Measurements from ENCODE around the gene OTUD7B. TPM values are rescaled to one million over a fixed set of nuclear protein-coding genes. Genes with fewer than 3 reads are reported as not detected.

The OTUD7B gene
- total RNA-seq, 1 experiment from 2014 or later: 11.5 TPM

DNA sequence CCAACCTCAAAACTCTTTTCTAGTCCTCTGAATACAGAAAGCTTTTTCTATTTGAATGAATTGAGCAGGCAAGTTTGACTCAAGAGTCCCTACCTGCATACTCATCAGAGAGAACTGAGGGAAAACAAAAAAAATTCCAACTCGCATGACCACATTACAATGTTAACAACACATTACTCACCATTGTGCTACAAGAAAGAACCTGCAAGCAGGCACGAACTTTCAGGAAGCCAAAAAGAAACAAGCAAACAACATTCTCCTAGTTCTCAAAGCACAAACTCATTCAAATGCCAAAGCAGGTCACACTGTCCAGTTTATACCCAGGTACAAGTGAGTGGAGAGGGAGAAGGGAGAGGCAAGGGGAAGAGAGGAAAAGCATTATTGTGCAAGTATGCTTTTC is 14.6 kb downstream of the OTUD7B start:
- TF ChIP-seq, protein P1, sequence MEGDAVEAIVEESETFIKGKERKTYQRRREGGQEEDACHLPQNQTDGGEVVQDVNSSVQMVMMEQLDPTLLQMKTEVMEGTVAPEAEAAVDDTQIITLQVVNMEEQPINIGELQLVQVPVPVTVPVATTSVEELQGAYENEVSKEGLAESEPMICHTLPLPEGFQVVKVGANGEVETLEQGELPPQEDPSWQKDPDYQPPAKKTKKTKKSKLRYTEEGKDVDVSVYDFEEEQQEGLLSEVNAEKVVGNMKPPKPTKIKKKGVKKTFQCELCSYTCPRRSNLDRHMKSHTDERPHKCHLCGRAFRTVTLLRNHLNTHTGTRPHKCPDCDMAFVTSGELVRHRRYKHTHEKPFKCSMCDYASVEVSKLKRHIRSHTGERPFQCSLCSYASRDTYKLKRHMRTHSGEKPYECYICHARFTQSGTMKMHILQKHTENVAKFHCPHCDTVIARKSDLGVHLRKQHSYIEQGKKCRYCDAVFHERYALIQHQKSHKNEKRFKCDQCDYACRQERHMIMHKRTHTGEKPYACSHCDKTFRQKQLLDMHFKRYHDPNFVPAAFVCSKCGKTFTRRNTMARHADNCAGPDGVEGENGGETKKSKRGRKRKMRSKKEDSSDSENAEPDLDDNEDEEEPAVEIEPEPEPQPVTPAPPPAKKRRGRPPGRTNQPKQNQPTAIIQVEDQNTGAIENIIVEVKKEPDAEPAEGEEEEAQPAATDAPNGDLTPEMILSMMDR (conservative IDR thresholded peaks at IDR 0.05; ENCODE audit: low read depth, low read length): no peak
- no peak for TF ChIP-seq EZH2 (IDR thresholded peaks at IDR 0.05; ENCODE audit: low read length, unreplicated experiment)
- TF ChIP-seq EZH2phosphoT487 (IDR thresholded peaks at IDR 0.05; ENCODE audit: borderline replicate concordance, low read length): no peak
- intact Hi-C loops (cut with micrococcal nuclease): loop anchor here (2.0 to 5.0 kb wide), 3 partner anchors 15 to 56 kb away; partner anchors contain the start of gene OTUD7B
- peaks cover 56% of the 10 kb centered on the region for H3K79me2 ChIP-seq (ENCODE audit: low read length)
- ChIA-PET CTCF (interaction anchor here (0.5 to 1.0 kb wide), 3 partner anchors 55 to 191 kb away, joined by 3 read pairs; no protein-coding TSS in a partner anchor), POLR2A (ENCODE audit: unreplicated experiment) (no interaction called here)
- no peaks in the 10 kb centered on the region for H3K27me3 ChIP-seq (ENCODE audit: low read length)
- ATAC-seq (peak; percentile 94), DNase-seq (peak; percentile 94)
- no peaks in the 10 kb centered on the region for H3K9me2 ChIP-seq (replicated peaks; ENCODE audit: low read length)
- H3K27ac ChIP-seq (ENCODE audit: low read length): peak overlapping the region; percentile 49
- H3F3A ChIP-seq (ENCODE audit: low read length, unreplicated experiment): no peaks in the 10 kb centered on the region
- peak overlapping the region; percentile 6; the same call in 1 of the 2 replicates for H3K4me3 ChIP-seq (ENCODE audit: low read length)
- H3K9me3 ChIP-seq (ENCODE audit: low read length): no peaks in the 10 kb centered on the region
- H4K20me1 ChIP-seq (ENCODE audit: low read length): peaks cover 3% of the 10 kb centered on the region; the same call in 1 of the 2 replicates
- peaks cover 4% of the 10 kb centered on the region; the same call in 1 of the 2 replicates for H3K36me3 ChIP-seq (ENCODE audit: low read depth, low read length)
- peaks cover 31% of the 10 kb centered on the region for H3K4me1 ChIP-seq (ENCODE audit: insufficient read depth, low read length)
- H2AFZ ChIP-seq (ENCODE audit: low read length): no peak overlapping the region
- no peak overlapping the region for H3K9ac ChIP-seq (ENCODE audit: low read length)
- no TSS peak for BruUV-seq (replicated peaks)
- H3K4me2 ChIP-seq (ENCODE audit: low read length): peak overlapping the region; percentile 44

DNA sequence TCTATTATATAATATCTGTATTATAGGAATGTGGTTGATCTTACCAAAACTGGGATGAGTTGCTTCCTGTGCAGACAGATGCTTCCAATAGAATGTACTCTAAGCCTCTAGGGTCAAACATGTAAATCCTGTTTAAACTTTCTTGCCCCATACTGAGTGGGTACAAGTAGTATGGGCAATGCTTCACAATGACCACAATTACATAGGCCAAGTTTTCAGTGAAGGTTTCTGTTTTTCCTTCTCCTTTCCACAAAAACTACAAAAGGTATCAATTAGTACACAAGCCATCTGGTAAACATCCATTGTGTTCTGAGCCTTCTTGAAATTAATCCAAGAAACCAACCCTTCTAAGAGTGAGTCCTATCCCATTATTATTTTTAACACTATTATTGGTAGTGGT is 16.8 kb downstream of the OTUD7B start:
- H3K9ac ChIP-seq (ENCODE audit: low read length): no peak overlapping the region
- H3K9me2 ChIP-seq (replicated peaks; ENCODE audit: low read length): no peaks in the 10 kb centered on the region
- no peaks in the 10 kb centered on the region for H3K9me3 ChIP-seq (ENCODE audit: low read length)
- H4K20me1 ChIP-seq (ENCODE audit: low read length): peaks cover 3% of the 10 kb centered on the region; the same call in 1 of the 2 replicates
- ATAC-seq (no peak), DNase-seq (no peak)
- no peaks in the 10 kb centered on the region for H3K36me3 ChIP-seq (ENCODE audit: low read depth, low read length)
- BruUV-seq (replicated peaks): no TSS peak
- H3K79me2 ChIP-seq (ENCODE audit: low read length): peaks cover 58% of the 10 kb centered on the region
- H3K4me1 ChIP-seq (ENCODE audit: insufficient read depth, low read length): peaks cover 31% of the 10 kb centered on the region
- H3K27me3 ChIP-seq (ENCODE audit: low read length): no peaks in the 10 kb centered on the region
- no peak overlapping the region for H3K27ac ChIP-seq (ENCODE audit: low read length)
- no peak overlapping the region for H2AFZ ChIP-seq (ENCODE audit: low read length)
- intact Hi-C loops (cut with micrococcal nuclease): no loop called here
- no peaks in the 10 kb centered on the region for H3F3A ChIP-seq (ENCODE audit: low read length, unreplicated experiment)
- no peak overlapping the region for H3K4me2 ChIP-seq (ENCODE audit: low read length)
- ChIA-PET POLR2A (ENCODE audit: unreplicated experiment) (no interaction called here), CTCF (no interaction called here)
- no peak for TF ChIP-seq EZH2phosphoT487 (IDR thresholded peaks at IDR 0.05; ENCODE audit: borderline replicate concordance, low read length)
- TF ChIP-seq EZH2 (IDR thresholded peaks at IDR 0.05; ENCODE audit: low read length, unreplicated experiment): no peak
- TF ChIP-seq, protein P1 (conservative IDR thresholded peaks at IDR 0.05; ENCODE audit: low read depth, low read length): no peak
- no peak overlapping the region for H3K4me3 ChIP-seq (ENCODE audit: low read length)

DNA sequence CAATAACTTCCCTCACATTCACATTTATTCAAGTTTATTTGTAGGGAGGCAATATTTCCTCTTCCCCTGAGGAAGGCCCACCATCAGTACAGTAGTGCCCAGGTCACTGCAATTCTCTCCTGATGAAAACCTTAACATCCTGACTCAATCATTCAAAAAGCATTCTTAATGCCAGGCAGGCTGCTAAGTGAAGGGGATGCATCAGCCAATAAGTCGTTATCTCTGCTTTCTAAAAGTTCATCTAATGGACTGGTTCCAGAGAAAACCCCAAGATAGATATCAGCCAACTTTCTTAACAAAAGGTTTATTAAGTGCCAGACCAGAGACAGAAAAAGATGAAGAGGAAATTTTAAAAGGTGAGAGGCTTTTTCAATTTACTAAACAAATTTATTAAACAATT is 17.3 kb downstream of the OTUD7B start:
- intact Hi-C loops (cut with micrococcal nuclease): no loop called here
- Histone ChIP-seq H3K27me3 (ENCODE audit: low read length) (no peaks in the 10 kb centered on the region), H3K79me2 (ENCODE audit: low read length) (peaks cover 64% of the 10 kb centered on the region), H3K9me3 (ENCODE audit: low read length) (no peaks in the 10 kb centered on the region), H3F3A (ENCODE audit: low read length, unreplicated experiment) (no peaks in the 10 kb centered on the region), H3K4me2 (ENCODE audit: low read length) (no peak overlapping the region), H3K27ac (ENCODE audit: low read length) (no peak overlapping the region), H3K9me2 (replicated peaks; ENCODE audit: low read length) (no peaks in the 10 kb centered on the region), H4K20me1 (ENCODE audit: low read length) (peaks cover 3% of the 10 kb centered on the region; the same call in 1 of the 2 replicates), H2AFZ (ENCODE audit: low read length) (no peak overlapping the region), H3K36me3 (ENCODE audit: low read depth, low read length) (no peaks in the 10 kb centered on the region), H3K9ac (ENCODE audit: low read length) (no peak overlapping the region), H3K4me1 (ENCODE audit: insufficient read depth, low read length) (peaks cover 31% of the 10 kb centered on the region), H3K4me3 (ENCODE audit: low read length) (no peak overlapping the region)
- DNase-seq (no peak), ATAC-seq (no peak)
- CTCF ChIA-PET: no interaction called here
- POLR2A ChIA-PET (ENCODE audit: unreplicated experiment): no interaction called here
- TF ChIP-seq EZH2phosphoT487 (IDR thresholded peaks at IDR 0.05; ENCODE audit: borderline replicate concordance, low read length) (no peak), EZH2 (IDR thresholded peaks at IDR 0.05; ENCODE audit: low read length, unreplicated experiment) (no peak)
- TF ChIP-seq, protein P1 (conservative IDR thresholded peaks at IDR 0.05; ENCODE audit: low read depth, low read length): no peak
- BruUV-seq (replicated peaks): no TSS peak

All from PC-3 (cell line).